ENCODE results near the gene B4GALNT3. TPM values are rescaled to one million over a fixed set of nuclear protein-coding genes. Genes with fewer than 3 reads are reported as not detected.

Gene B4GALNT3
- total and polyA plus RNA-seq, 2 of the 13 experiments (the other 11 are each of a cell fraction or from before 2014, with no cell fraction given), result 3.2 to 4.4 TPM

DNA sequence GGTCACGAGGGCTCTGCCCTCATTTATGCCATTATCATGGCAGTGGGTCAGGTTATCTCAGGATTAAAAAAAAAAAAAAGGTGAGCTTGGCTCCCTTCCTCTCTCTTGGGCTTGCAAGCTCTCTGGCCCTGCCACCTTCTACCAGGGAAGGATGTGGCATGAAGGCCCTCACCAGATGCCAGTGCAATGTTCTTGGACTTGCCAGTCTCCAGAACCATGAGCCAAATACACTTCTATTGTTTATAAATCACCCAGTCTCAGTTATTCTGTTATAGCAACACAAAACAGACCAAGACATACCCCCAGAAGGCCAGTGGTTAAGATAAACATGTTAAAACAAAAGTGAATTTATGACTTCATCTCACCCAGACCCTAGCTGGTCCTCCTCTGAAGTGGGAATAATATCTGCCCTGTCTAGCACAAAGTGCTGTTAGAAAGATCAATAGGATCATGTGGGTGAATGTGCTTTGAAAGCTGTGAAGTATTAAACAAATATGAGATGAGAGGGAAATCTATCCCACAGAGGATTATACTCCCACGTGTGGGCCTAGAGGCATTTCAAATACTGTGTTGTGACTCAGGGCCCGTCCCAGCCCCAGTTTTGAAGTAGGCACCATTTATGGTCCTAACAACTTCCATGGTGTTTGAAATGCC, 114.9 kb downstream of the B4GALNT3 start (continued):
- TF ChIP-seq CHCHD3 (CRISPR knock-in tag; IDR thresholded peaks at IDR 0.05), result no peak
- TF ChIP-seq NFIC (IDR thresholded peaks at IDR 0.05; ENCODE audit: low read length), result no peak
- no peak for TF ChIP-seq TOPORS (CRISPR knock-in tag; IDR thresholded peaks at IDR 0.05)
- no peak for TF ChIP-seq ZNF747 (CRISPR knock-in tag; IDR thresholded peaks at IDR 0.05; ENCODE audit: borderline replicate concordance)
- no peak for TF ChIP-seq MBD4 (IDR thresholded peaks at IDR 0.05; ENCODE audit: borderline replicate concordance, low read length)
- no peak for TF ChIP-seq ZNF121 (CRISPR knock-in tag; IDR thresholded peaks at IDR 0.05)
- no peak for TF ChIP-seq ZNF292 (CRISPR knock-in tag; IDR thresholded peaks at IDR 0.05; ENCODE audit: borderline replicate concordance, low read depth)
- TF ChIP-seq, protein P1, sequence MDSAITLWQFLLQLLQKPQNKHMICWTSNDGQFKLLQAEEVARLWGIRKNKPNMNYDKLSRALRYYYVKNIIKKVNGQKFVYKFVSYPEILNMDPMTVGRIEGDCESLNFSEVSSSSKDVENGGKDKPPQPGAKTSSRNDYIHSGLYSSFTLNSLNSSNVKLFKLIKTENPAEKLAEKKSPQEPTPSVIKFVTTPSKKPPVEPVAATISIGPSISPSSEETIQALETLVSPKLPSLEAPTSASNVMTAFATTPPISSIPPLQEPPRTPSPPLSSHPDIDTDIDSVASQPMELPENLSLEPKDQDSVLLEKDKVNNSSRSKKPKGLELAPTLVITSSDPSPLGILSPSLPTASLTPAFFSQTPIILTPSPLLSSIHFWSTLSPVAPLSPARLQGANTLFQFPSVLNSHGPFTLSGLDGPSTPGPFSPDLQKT (CRISPR knock-in tag; IDR thresholded peaks at IDR 0.05; ENCODE audit: borderline replicate concordance), result no peak
- no peak for TF ChIP-seq MIER2 (CRISPR knock-in tag; IDR thresholded peaks at IDR 0.05)
- no peak for TF ChIP-seq HMGA1 (CRISPR knock-in tag; conservative IDR thresholded peaks at IDR 0.05)
- TF ChIP-seq, protein P2, sequence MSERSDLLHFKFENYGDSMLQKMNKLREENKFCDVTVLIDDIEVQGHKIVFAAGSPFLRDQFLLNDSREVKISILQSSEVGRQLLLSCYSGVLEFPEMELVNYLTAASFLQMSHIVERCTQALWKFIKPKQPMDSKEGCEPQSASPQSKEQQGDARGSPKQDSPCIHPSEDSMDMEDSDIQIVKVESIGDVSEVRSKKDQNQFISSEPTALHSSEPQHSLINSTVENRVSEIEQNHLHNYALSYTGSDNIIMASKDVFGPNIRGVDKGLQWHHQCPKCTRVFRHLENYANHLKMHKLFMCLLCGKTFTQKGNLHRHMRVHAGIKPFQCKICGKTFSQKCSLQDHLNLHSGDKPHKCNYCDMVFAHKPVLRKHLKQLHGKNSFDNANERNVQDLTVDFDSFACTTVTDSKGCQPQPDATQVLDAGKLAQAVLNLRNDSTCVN (CRISPR knock-in tag; IDR thresholded peaks at IDR 0.05; ENCODE audit: borderline replicate concordance), result no peak
- TF ChIP-seq HNF4A (CRISPR knock-in tag; IDR thresholded peaks at IDR 0.05), result no peak
- no peak for TF ChIP-seq SRSF9 (IDR thresholded peaks at IDR 0.05; ENCODE audit: borderline replicate concordance, insufficient read depth, low read depth, low read length, poor library complexity, severe bottlenecking)
- no peak for TF ChIP-seq PLRG1 (conservative IDR thresholded peaks at IDR 0.05)
- TF ChIP-seq, protein P3, sequence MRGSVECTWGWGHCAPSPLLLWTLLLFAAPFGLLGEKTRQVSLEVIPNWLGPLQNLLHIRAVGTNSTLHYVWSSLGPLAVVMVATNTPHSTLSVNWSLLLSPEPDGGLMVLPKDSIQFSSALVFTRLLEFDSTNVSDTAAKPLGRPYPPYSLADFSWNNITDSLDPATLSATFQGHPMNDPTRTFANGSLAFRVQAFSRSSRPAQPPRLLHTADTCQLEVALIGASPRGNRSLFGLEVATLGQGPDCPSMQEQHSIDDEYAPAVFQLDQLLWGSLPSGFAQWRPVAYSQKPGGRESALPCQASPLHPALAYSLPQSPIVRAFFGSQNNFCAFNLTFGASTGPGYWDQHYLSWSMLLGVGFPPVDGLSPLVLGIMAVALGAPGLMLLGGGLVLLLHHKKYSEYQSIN (CRISPR knock-in tag; IDR thresholded peaks at IDR 0.05; ENCODE audit: borderline replicate concordance), result no peak
- no peak for TF ChIP-seq ZBTB3 (CRISPR knock-in tag; IDR thresholded peaks at IDR 0.05; ENCODE audit: borderline replicate concordance, low read depth)
- no peak for TF ChIP-seq KLF12 (CRISPR knock-in tag; IDR thresholded peaks at IDR 0.05; ENCODE audit: borderline replicate concordance)
- TF ChIP-seq, protein P4, sequence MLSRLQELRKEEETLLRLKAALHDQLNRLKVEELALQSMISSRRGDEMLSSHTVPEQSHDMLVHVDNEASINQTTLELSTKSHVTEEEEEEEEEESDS (CRISPR knock-in tag; IDR thresholded peaks at IDR 0.05; ENCODE audit: borderline replicate concordance), result no peak
- no peak for TF ChIP-seq ZNF382 (CRISPR knock-in tag; IDR thresholded peaks at IDR 0.05; ENCODE audit: borderline replicate concordance)
- TF ChIP-seq, protein P5, sequence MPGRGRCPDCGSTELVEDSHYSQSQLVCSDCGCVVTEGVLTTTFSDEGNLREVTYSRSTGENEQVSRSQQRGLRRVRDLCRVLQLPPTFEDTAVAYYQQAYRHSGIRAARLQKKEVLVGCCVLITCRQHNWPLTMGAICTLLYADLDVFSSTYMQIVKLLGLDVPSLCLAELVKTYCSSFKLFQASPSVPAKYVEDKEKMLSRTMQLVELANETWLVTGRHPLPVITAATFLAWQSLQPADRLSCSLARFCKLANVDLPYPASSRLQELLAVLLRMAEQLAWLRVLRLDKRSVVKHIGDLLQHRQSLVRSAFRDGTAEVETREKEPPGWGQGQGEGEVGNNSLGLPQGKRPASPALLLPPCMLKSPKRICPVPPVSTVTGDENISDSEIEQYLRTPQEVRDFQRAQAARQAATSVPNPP (CRISPR knock-in tag; IDR thresholded peaks at IDR 0.05), result no peak
- TF ChIP-seq, protein P6, sequence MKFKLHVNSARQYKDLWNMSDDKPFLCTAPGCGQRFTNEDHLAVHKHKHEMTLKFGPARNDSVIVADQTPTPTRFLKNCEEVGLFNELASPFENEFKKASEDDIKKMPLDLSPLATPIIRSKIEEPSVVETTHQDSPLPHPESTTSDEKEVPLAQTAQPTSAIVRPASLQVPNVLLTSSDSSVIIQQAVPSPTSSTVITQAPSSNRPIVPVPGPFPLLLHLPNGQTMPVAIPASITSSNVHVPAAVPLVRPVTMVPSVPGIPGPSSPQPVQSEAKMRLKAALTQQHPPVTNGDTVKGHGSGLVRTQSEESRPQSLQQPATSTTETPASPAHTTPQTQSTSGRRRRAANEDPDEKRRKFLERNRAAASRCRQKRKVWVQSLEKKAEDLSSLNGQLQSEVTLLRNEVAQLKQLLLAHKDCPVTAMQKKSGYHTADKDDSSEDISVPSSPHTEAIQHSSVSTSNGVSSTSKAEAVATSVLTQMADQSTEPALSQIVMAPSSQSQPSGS (CRISPR knock-in tag; IDR thresholded peaks at IDR 0.05), result no peak
